HG02610 (cell line): ENCODE results near the gene SUN2.
"Not testable (repeated sequence)": the region's sequence is repeated elsewhere in the genome, so short reads cannot be mapped to it uniquely, and the experiment has no call there.

Experiments used
- ATAC-seq: cut with Tn5 transposase; IDR thresholded peaks from one replicate; pipeline ENCODE4 v1.9.1; 2021; ENCODE audit warnings: mild to moderate bottlenecking, moderate library complexity; ENCODE audit not compliant: unreplicated experiment

The SUN2 gene, protein sequence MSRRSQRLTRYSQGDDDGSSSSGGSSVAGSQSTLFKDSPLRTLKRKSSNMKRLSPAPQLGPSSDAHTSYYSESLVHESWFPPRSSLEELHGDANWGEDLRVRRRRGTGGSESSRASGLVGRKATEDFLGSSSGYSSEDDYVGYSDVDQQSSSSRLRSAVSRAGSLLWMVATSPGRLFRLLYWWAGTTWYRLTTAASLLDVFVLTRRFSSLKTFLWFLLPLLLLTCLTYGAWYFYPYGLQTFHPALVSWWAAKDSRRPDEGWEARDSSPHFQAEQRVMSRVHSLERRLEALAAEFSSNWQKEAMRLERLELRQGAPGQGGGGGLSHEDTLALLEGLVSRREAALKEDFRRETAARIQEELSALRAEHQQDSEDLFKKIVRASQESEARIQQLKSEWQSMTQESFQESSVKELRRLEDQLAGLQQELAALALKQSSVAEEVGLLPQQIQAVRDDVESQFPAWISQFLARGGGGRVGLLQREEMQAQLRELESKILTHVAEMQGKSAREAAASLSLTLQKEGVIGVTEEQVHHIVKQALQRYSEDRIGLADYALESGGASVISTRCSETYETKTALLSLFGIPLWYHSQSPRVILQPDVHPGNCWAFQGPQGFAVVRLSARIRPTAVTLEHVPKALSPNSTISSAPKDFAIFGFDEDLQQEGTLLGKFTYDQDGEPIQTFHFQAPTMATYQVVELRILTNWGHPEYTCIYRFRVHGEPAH

DNA sequence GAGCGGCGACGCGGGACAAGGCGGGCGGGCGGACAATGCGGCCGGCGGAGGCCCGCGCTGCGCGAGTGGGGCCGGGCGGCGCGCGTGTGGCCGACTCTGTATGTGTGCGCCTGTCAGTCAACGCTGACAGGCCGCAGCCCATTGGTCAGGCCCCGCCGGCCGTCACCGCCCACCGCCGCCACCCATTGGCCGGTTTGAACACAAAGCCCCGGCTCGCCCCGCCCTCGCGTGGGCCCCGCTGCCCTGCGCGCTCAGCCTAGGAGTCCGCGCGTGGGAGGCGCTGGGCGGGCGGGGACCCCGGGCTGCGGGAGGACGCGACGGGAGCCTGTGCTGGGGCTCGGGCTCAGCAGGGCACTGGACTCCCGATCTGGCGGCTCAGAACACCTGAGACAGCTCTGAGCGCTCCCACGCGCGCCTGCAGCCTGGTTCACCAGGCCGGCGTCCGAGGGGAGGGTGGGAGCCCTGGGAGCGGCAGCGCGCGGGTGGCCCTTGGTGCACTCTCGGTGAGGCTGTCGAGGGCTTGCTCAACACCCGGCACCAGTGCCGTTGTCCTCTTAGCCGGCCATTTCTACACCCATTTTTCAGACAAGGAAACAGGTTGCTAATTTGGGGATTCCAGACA lies at the start of gene SUN2:
Gene SUN2 (minus strand): TSS at position 88 of the 622 bp plus-strand sequence. CDS start 3,370 bp downstream, outside the sequence.
- ATAC-seq, result peak; percentile 71

DNA sequence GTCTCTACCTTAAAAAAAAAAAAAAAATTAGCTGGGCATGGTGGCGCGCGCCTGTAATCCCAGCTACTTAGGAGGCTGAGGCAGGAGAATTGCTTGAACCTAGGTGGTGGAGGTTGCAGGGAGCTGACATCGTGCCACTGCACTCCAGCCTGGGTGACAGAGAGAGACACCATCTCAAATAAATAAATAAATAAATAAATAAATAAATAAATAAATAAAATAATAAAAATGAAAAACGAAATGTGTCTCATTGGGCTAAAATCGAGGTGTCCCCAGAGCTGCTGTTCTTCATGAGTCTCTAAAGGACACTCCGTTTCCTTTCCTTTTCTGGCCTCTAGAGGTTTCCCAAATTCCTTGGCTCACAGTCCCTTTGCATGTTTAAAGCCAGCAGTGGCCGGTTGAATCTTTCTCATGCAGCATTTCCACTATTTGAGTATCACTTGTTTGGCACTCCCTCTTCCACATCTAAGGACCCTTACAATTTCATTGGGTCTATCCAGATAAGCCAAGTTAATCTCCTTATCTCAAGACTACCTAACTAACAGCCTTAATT lies 49.3 kb upstream of the SUN2 start:
- not testable (repeated sequence) for ATAC-seq

DNA sequence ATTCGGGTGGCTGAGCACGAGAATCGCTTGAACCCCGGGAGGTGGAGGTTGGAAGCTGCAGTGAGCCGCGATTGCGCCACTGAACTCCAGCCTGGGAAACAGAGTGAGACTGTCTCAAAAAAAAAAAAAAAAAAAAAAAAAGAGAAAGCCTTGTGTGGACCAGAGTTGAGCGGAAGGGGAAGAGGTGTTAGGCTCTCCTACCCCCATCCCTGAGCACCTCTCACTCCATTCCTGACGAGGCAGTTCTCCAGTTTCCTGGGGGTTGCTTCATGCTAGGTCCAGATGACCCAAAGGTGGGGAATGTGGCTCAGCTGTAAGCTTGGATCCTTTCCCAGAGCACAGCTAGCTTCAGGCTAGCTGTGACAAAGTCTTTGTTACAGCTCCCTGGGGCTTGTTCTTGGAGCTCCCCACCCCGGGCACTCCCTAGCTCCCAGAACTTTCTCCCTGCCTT lies 46.9 kb upstream of the SUN2 start:
- ATAC-seq, result no peak

DNA sequence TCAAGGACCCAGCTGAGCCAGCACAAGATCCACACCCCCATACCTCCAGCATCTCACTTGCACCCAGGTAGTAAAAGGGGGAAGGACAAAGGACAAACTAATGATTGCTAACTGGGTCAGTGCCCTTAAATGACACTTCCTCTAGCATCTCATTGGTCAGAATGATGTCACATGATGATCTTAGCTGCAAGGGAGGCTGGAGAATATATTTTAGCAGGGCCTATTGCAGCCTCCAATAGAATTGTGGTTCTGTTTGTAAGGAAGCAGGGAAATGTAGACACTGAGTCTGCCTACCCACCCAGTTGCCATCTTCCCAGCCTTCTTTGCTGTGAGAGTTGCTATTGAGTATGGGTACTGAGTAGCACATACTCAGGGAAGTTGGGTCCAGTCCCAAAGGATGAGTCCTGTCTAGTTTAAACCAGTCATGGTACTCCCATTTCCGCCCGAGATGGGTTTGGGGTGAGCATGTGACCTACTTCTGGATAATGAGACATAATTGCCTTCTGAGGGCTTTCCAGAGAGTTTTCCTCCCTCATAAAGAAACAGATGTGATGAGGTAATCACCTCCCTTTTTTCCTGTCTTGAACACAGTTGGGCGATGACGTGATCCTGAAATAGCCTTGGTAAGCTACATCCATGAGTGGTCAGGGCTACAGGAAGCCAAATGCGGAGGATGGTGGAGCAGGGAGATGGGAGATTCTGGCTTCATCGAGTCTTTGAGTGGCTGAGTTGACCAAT lies 43.6 kb upstream of the SUN2 start:
- no peak for ATAC-seq

DNA sequence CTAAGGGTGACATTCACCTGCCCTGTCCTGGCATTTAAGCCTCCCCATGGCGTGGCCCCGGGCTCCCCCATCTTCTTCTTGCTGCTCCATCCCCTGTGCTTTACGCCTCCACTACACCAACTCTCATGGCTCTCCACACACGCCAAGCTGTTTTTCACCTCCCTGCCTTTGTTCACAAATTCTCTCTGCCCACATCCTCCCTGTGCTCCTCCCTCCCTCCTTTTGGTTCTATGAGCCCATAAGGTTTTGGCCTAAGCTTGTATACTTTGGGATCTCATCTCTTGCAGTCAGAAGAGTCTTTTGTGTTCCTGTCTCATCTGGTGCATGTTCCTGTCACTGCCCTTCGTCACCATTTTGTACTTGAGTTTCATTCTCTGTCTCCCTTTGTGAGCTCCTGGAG lies 42.7 kb upstream of the SUN2 start:
- ATAC-seq, result no peak

DNA sequence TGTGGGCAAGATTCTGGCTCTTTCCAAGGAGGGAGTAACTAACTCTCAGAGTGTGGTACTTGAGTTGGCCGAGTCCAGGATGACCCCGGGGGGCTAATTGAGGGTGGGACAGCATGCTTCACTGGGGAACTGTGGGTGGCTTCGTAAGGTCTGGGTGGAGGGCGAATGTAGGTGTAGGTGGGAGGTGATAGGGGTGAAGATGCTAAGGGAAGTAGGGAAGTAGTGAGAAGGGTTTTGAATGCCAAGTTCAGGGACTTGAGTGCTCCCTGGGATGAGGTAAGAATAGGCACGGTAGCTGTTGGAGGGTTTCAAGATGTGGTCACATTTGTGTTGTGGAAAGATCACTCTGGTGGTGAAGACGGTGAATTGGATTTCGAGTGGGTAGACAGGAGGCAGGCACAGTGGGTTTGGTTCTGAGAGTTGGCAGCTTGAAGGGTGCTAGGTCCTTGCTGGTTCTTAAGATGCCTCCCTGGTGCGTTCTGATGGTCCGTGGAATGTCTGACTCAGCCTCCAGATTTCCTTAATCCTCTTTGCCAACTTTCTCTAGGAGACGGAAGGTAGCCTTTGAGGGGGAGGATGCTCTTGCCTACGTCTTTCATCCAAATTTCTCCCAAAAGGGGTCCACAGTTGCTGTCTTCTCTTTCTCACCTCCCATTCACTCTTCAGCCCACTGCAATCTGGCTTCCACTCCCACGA lies 40.6 kb upstream of the SUN2 start:
- ATAC-seq, result no peak

DNA sequence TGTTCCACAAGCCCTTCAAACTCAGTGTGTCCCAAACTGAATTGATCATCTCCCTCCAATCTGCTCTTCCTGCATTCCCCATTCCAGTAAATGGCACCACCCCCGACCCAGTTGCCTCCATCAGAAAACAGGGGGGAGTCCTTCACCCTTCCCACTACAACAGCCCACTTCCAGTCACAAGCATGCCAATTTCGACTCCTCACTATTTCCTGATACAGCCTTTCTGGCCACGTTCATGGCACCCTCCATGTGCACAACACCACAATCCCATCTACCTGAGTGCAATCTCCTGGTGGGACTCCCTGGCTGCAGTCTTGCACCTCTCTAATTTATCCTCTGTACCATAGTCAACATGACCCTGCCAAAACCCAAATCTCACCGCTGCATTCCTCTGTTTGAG lies 39.8 kb upstream of the SUN2 start:
- no peak for ATAC-seq

DNA sequence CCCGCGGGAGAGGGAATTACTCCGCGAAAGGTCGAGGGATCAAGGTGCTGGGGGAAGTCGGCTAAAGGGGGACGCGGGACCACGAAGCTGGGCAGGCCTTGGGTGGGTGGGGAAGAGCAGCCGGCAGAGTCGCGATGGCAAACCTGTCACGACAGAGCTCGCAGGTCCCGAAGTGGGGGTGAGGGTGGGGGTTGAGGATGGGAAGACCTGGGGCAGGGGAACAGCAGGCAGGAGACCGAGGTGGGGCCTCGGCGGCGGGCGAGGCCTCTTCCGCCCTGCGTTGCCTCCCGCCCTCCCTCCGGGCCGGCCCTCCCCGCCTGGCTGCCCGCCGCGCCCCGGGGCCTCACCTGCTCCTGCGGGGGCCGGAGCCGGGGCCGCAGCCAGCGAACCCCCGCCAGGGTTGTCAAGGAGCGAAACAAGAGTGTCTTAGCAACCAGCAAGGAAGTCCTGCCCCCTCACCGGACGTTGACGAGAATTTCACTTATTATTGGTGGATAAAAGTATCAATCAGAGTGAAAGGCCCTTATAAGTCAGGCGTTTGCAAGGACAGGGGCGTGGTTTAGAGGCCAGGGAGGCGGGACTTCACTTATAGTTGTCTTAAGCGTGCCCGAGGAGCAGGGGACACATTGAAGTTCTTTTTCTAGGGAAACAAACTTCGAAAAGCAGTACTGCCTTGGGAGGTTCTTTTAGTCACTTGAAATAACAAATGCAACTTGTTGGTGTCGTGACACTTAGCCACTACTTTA lies 38.1 kb upstream of the SUN2 start, which contains the start of gene DNAL4:
Gene DNAL4 (minus strand): TSS at position 423 of the 746 bp plus-strand sequence. CDS start 11,412 bp downstream, outside the sequence.
- ATAC-seq, result peak; percentile 96

DNA sequence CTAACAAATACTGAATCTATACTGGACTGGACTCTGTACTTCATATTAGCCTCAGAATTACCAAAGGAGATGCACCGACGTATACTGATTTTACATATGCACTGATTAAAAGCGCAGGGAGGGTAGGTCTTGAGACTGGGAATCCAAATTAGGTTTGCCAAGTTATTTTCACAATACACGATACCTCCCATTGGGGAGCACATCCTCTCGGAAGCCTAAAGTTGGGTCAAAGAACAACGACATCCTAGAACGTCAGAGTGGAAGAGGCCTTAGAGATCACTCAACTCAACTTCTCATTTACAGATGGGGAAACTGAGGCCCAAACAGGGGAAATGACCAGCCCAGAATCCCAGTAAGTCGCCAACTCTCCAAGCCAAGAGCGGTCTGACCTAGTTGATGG lies 37.5 kb upstream of the SUN2 start:
- ATAC-seq, result no peak

DNA sequence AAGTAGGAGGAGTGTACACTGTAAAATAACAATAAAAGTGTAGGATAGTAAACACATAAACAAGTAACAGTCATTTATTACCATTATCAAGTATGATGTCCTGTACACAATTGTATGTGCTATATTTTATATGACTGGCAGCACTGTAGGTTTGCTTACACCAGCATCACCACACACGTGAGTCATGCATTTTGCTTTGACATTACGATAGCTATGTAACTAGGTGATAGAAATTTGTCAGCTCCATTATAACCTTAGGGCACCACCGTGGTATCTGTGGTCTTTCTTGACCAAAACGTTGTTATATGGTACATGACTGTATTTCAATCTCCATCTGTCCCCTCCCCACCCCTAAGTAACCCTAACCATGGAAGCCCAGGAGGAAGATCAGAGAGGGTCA lies 37.0 kb upstream of the SUN2 start:
- ATAC-seq, result no peak

DNA sequence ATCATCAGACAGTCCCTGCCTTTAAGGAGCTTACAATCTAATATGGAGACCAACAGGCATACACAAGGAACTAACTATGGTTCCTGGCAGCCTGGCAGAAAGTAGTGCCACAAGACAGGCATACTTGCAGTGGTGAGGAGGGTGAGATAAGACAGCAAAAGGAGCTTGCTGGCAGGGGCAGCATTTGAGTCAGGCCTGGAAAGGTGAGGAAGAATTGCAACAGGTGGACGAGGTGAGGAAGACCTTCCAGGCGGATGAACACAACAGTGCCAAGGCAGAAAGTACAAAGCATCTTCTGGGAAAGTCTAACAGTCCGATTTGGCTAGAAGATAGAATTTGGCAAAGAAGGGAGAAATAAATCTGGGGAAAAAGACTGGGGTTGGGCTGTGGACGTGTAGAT lies 33.8 kb upstream of the SUN2 start:
- no peak for ATAC-seq

DNA sequence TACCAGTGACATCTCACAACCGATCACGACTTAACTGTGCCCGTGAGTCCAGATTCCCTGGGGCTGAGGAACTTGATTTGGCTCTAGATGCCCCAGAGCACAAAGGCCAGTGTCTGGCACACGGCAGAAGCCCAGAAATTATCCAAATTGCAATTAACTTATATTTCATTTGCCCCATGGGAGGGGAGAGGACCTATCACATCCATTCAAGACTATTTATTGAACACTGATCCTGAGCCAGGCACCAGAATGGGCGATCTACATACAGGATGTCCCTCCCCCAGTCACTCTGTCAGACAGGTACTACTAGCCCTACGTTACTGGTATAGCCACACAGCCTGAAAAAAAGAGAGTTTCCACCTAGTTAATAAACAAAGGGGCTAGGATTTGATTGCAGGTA lies 33.0 kb upstream of the SUN2 start:
- no peak for ATAC-seq

DNA sequence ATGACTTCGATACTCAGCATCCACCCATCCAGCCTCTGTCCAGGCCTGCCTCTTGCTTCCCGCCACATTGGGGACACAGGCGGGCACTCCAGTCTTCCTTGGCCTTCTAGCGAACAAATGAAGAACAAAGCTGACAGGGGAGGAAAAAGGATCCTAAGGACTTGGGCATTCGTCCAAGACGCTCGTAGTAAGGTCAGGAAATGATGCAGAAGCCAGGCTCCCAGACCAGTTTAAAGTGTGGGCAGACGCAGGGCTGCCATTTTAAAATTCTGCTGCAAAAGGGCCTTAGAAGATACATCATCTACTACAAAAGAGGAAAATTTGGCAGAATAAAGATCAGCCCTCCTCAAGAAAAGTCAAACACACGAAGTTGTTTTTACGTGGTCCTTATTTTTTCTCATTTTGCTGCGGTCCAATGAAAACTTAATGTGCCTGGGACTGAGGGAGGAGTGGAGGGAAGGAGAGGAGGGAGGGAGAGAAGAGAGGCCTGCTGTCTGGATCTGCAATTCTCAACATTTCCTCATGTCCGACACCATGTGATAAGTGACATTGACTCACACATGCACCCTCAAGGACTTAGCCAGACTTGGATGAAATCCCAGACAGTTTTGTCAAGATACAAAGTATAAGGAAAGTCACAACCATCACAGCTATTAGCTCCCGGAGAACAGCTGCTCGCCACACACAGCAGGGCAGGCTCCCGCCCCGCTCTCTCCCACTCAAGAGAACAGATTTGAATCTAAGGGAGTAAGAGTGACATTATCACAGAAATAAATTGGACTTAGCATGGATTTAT lies 32.4 kb upstream of the SUN2 start:
- no peak for ATAC-seq

DNA sequence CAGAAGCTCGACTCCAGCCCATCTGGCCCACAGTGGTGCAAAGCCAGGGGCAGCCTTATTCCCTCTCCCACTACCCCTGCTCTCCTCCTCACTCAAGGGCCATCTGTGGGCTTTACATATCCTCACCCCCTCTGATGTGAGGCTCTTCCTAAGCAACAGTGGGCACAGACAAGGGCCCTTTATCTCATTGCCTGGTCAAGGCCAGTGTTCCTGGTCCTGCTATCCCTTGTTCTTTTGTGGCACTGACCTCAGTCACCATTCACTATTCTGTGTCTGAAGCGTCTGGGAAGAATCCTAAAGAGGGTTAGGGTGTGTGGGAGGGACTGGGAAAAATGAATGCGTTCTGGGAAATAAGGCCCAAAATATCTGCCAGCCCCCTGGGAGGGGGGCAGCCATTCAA lies 30.8 kb upstream of the SUN2 start:
- ATAC-seq, result no peak

DNA sequence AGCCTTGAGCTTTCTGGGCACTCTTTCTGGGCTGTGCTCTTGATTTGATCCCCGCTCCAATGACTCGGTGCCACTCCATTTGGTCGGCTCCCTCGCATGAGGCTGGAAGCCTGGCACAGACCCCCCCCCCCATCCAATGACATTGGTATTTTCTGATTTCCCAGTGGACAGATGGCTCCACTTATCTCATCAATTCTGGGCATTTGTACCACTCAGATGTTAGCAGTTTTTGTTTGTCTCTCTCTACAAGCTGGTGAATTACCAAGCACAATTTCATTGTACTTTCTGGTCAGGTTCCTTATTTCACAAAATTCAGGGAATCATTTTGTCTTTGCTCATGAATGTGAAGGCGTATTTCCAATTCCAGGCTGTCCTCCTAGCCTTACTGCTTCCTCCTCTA lies 29.1 kb upstream of the SUN2 start:
- no peak for ATAC-seq

DNA sequence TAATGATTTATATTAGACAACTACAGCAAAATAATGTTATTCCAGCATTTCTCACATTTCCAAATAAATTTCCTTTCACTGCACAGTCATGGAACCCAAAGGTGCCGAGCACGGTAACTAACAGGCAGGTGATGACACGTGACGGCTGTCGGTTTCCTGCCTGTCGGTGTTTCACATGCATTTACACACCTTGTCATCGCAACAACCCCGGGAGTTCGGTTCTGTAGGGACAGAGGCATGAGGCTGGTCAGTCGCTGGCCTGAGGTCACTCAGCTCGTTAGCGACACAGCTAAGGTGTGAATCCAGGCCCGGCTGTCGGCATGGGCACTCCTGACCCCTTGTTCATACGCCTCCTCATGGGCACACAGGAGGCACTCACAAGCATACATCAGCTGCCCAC lies 28.2 kb upstream of the SUN2 start:
- ATAC-seq, result no peak

DNA sequence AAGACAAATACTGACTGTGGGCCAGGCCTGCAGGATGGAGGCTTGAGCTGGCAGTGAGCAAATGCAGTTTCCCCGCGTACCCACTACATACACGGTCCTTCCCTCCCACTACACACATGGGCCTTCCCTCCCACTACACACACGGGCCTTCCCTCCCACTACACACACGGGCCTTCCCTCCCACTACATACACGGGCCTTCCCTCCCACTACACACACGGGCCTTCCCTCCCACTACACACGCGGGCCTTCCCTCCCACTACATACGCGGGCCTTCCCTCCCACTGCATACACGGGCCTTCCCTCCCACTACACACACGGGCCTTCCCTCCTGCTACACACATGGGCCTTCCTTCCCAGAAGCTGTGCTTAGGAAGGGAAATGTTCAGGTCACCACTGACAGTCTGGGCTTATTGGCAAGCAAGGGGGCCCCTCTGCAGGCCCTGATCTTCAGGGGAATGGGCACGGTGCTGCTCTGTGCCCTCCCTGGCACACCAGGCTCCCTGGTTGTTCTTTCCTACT lies 27.4 kb upstream of the SUN2 start:
- ATAC-seq, result no peak

DNA sequence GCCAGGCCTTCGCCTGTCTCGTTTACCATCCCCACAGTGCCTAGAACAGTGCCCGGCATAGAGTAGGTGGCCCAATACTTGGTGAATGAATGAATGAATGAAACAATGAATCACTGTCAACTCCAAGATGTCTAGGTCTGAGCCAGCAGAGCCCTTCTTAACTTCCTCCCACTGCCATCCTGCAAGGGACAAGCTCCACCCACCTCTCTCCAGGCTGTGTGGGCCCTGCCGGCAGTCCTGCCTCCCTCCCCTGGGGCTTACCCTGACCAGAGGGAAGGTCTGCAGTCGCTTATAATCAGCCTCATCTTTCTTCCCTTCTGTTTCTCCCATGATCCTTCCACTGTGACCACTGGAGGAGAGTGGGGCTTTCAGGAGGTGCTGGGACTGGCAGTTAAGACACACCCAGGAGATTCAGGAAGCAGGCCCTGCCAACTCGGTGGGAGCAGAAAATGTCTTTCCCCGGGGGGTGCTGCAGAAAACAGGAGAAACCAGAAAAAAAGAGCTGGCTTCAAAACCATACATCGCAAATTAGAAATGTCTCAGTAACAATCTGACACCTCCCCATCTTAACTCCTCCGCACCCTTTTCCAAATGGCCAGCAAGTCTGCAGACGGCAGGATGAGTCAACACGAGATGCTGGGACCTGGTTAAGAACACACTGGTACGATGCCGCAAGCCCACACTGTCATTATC lies 26.8 kb upstream of the SUN2 start:
- no peak for ATAC-seq
